Activated CD8-positive, alpha-beta memory T cell treated with anti-CD3 and anti-CD28 coated beads for 36 hours (primary cell): ENCODE data around the gene CALML4. TPM values are rescaled to one million over a fixed set of nuclear protein-coding genes. Genes with fewer than 3 reads are reported as not detected.
"Not testable (repeated sequence)": the region's sequence is repeated elsewhere in the genome, so short reads cannot be mapped to it uniquely, and the experiment has no call there.

ENCODE experiments used
- CTCF ChIA-PET: fragments of 350-600 bp; sonication (Branson Sonifier 250); formaldehyde crosslinking; loops from one replicate; lab custom pipeline; 2021; ENCODE audit warnings: antibody characterized with exemption; lab: Charles Lee
- POLR2A ChIA-PET: fragments of 350-600 bp; sonication (Branson Sonifier 250); formaldehyde crosslinking; loops from one replicate; lab custom pipeline; 2021; ENCODE audit warnings: antibody characterized with exemption; lab: Charles Lee
- total RNA-seq, 2 experiments: library from RNA; stranded (reverse); gene quantifications; one replicate each; pipeline ENCODE4 v1.2.3, GENCODE V29; 2021

The CALML4 gene
- total RNA-seq, 2 experiments from 2014 or later, result 7.5 to 8.0 TPM

DNA sequence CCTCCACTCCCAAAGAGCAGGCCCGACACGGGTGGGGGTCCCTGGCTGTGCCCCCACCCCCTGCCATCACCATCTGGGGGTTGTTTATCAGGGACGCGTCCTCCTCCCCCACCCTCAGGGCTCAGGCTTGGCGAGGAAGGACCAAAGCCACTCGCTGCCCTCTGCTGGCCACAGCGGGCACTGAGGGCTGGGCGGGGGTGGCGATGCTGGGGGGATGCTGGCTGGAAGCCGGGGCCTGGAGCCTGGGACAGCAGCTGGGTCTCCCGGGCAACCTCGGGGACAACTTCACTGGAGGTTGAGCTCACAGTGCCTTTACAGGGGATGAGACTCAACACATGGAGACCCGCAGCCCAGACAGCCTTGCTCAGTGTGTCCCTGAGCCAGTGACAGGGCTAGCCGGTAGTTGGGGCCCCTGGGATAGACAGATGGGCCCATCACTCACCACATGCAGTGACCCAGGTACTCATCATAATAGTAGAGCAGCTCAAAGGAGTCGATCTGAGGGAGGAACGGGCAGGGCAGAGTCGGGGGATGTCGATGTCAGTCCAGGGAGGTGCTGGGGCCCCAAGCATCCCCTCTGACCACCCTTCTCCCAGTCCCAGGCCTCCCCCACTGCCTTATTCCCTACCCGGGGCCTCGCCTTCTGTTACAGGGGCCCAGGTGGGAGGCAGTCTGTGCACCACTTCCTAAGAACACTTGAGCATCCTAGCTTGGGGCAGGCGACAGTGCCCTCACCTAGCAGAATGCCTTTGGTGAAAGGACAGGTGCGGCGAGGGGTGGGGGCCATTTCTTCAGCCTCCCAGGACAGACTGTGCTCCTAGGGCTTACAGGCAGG lies 5.9 kb upstream of the CALML4 start:
- POLR2A ChIA-PET, result interaction anchor here (0.6 kb wide), 1 partner anchor 29 kb away, joined by 3 read pairs; no protein-coding TSS in a partner anchor
- CTCF ChIA-PET, result interaction anchor here (0.8 to 1.6 kb wide), 2 partner anchors 212 to 348 kb away, joined by 3 to 5 read pairs; no protein-coding TSS in a partner anchor

DNA sequence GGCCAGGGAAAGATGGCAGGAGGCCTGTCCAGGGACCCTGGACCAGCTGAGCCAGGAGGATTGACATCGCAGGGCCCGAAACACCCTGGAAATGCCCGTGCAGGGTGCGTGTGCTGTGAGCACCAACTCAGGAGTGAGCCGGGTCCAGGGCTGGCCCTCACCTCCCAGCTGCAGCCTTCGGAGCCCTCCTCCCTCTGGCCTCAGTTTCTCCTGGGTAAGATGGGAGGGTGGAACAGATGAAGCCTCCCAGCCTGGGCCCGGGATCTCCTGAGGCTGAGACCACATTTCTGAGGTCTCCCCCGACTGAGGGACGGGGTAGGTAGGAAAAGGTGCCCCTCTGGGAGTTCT lies 5.3 kb upstream of the CALML4 start:
- CTCF ChIA-PET, result interaction anchor here (1.6 kb wide), 1 partner anchor 347 kb away, joined by 5 read pairs; no protein-coding TSS in a partner anchor
- POLR2A ChIA-PET, result interaction anchor here (0.6 kb wide), 1 partner anchor 29 kb away, joined by 3 read pairs; no protein-coding TSS in a partner anchor

DNA sequence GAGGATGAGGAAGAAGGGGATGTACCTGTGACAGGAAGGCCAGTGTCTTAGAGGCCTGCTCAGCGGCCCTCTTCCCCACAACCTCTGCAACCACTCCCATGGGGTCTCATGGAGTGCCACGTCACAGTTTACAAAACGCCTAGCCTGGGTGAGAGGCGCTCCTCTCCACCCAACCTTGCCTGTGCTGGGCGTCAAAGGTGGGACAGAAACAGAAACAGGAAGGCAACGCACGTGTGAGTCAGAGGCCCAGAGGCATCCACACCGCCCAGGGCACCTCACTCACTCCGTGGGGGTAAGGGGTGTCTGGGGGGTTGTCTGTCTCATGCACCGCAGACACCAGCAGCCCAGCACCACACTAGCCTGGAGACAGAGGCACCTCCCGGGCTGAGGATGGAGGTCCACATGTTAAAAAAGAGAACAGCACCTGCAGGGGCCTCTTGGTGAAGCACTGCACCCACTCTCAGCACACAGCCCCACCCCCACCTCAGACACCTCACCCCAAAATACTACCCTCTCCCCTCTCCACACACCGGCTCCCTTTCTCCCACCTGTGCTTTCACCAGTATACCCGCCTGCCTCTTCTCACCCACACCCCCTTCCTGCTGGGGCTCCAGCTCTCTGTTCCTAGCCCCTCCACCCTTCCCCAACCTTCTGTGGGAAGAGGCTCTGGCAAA lies 4.7 kb upstream of the CALML4 start:
- CTCF ChIA-PET, result no interaction called here
- POLR2A ChIA-PET, result interaction anchor here (0.6 kb wide), 1 partner anchor 30 kb away, joined by 3 read pairs; no protein-coding TSS in a partner anchor

DNA sequence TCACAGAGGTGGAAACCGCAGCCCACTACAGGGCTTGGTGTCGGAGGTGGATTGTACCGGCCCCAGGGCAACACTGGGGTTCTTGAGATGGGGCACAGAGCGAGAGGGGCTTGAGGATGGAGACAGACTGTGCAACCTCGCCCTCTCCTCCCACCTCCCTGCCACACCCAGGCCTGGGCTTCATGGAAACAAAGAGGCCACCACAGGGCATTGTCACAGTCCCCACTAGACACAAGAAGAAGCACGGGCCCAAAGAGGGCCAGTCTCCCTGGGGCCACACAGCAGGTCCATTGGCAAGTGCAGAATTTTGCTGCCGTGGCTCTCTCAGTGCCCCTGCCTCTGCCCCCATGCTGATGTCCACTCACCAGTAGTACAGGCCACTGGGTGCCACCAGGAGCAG lies 4.1 kb upstream of the CALML4 start:
- POLR2A ChIA-PET, result no interaction called here

DNA sequence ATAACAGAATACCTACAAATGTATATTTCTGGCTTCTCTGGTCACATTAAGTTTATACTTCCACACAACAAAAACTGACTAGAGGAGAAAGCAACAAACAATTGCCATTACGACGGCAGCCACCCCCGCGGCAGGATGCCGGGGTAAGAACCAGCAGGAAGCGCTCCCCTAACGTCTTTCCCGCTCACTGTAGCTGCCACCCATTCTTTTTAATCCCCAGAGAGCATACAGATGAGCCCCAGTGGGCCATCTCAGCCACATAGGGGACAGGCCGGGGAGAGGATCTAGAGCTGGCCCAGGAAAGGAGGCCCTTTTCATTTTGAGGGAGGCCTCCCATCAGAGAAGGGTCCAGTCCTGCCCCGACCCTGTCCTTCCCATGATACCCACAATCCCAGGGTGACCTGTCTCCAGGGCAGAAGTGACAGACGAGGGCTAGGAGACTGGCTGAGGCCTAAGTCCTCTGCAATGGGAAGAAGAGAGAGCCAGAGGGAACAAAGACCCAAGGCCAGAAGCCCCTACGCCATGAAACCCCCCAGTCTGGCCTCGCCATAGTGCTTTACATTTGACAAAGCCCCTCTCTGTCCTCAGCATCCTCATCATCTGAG lies 3.6 kb upstream of the CALML4 start:
- CTCF ChIA-PET, result no interaction called here
- POLR2A ChIA-PET, result no interaction called here

More for the DNA sequence above, 4.1 kb upstream of the CALML4 start:
- CTCF ChIA-PET, result no interaction called here

DNA sequence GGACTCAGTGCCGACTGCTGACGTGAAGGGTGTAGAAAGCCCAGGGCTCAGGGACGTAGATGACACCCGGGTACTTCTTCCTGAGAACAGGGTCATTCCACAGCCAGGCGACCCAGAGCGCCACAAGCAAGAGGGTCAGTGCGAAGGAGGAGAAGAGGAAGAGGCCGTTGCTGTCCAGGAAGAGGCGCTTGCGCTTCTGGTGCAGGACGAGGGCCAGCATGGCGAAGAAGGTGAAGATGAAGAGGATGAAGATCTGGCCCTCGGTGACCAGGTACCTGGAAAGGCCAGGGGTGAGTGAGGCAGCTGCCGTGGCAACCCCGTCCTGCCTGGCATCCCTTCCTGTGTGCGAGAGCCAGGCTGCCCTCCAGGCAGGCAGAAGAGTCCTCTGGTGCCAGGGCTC lies 3.0 kb upstream of the CALML4 start:
- ChIA-PET CTCF (no interaction called here), POLR2A (no interaction called here)

DNA sequence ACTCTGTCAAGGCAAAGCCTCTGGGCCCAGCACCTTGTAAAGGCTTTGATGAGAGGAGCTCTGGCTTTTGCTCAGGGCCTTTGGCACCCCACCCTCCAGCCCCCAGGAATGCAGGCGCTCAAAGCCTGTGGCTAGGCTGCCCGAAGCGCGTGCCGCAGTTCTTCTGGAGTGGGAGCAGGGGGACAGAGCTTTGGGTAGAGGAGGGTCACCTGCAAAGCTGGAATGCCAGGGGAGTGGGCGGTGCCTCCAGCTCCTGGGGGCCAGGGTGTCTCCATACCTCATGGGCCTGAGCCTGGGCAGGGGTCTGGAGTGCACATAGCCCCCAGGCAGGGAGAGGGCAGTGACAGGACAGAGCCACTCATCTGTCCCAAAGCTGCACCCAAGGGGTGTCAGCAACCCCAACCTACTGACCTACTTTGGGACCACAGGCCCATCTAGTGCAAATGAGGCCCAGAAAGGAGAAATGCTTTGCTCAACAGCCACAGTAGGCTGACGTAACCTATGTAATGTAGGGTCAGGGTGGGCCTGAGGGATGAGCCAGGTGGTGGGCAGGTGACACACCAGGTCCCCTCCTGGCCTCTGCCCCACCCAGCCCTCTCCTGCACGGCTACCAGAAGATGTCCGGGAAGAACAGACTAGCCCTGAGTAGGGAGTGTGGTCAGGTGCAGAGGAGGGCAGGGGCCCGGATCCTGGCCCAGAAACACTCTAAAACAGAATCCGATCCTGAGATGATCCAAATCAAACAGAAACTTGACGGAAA lies 2.2 kb upstream of the CALML4 start:
- POLR2A ChIA-PET, result interaction anchor here (0.8 kb wide), 1 partner anchor 11 kb away, joined by 3 read pairs; no protein-coding TSS in a partner anchor

DNA sequence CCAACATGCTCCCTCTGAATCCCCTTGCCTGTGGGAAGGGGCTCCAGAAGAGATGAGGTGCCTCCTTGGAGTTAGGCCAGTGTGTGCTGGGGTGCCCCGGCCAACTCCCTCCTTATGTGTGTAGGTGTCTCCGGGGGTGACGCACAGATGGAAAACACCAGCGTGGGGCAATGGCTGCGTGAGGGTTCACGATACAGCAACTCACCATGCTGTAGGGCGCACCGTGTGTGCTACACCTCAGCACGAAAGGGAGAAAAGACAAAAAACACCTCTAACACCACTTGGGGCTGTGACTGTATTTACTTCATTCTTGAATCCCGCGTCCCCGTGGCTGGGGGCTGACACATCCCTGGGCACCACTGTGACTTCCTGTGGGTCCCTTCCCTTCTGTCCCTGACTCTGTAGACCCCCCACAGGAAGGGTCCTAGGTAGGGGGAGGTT lies 1.6 kb upstream of the CALML4 start:
- POLR2A ChIA-PET, result interaction anchor here (0.8 kb wide), 1 partner anchor 10 kb away, joined by 3 read pairs; no protein-coding TSS in a partner anchor
- CTCF ChIA-PET, result no interaction called here

More for the DNA sequence above, 2.2 kb upstream of the CALML4 start:
- CTCF ChIA-PET, result no interaction called here

DNA sequence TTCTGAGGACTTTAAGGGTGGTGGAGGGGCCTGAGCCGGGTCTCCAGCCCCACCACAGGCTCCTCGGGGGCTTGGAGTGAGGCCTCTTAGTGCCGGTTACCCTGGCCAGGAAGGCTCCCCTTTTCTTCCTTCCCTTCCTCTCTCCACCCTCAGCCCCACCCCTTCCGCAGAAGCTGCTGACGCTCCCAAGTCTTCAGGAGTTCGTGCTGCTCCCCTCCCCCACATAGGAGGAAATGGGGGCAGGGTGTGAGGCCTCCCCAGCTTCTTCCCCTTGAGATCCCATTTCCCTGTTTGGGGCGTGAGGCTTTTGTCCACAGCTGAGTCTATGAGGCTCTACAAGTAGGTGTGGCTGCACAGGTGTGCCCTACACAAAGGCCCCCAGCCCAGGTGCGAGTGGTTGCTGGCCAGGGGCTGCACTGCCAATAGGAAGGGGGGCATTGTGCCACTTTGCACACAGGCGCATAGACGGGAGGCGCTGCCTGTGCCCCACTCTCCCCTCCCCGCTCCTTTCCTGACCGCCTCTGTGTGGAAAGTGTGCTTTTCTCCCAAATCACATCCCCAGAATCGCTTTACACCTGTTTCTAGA lies 915 bp upstream of the CALML4 start:
- ChIA-PET CTCF (no interaction called here), POLR2A (no interaction called here)

DNA sequence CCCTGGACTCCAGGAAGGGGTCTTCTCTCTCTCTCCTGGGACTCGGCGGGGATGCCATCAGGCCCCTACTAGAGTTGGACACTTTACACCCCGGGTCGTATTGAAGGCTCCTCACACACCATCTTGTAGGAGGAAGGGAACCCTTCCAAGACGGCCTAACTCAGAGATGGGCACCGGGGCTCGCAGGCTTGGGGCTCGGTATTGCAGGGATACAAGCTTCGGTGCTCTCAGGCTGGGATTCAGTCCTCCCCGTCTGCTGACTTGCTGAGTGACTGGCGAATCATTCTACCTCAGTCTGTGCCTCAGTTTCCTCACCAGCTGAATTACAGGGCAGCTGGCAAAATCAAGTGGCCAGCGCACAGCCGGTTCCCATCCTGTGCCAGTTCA lies 419 bp upstream of the CALML4 start:
- POLR2A ChIA-PET, result no interaction called here

DNA sequence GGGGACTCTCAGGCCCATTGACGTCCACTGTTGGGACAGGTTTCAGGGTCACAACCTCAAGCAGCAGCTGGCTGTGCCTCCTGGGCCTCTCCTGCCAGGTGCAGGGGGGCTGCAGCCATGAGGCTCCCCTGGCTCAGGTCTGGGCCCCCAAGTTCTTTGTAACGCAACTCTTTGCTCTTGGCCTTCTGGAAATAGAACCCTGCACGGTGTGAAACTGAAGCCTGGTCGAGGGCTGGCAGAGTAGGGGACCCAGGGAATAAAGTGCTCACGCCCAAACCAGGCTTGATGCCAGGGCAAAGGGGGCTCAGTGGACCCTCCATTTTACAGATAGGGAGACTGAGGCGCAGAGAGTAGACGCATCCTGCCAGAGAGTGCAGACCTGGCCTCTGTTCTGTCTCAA lies 771 bp downstream of the CALML4 start:
- ChIA-PET POLR2A (no interaction called here), CTCF (no interaction called here)

More for the DNA sequence above, 419 bp upstream of the CALML4 start:
- CTCF ChIA-PET, result no interaction called here

DNA sequence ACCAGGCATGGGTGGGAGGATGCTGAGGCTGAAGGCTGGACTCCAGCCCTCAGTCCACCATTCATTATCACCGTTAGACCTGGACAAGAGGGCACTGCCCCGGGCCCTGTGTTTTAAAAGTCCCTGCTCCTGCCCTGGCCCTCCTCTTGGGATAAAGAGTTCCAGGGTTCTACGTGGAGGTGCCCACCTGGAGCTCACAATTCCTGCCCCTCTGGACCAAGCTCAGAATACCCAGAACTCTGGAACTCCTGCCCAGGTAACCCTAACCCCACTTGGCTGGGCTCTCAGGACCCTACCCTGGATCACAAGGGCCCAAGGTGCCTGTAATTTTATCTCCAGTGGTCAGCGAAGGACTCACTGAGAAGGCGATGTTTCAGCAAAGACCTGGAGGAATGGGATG lies 1.2 kb downstream of the CALML4 start:
- CTCF ChIA-PET, result no interaction called here

DNA sequence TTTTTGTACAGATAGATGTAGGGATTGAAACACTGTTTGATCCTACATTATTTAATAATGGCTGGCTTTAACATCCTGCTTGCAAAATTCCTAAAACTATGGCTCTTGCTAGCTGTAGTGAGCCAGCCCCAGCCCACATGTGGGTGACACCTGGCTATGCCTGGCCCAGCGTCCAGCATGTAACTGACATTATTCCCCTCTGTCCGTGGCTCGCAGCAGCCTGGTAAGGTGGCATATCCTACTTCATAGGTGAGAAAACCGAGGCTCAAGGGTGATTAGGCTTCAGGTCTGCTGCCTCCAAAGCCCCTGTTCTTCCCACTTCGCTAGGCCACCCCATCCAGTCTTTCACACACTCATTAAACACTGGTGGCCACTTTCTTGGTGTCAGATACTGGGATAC lies 1.6 kb downstream of the CALML4 start:
- ChIA-PET CTCF (no interaction called here), POLR2A (no interaction called here)

More for the DNA sequence above, 1.2 kb downstream of the CALML4 start:
- POLR2A ChIA-PET, result no interaction called here

DNA sequence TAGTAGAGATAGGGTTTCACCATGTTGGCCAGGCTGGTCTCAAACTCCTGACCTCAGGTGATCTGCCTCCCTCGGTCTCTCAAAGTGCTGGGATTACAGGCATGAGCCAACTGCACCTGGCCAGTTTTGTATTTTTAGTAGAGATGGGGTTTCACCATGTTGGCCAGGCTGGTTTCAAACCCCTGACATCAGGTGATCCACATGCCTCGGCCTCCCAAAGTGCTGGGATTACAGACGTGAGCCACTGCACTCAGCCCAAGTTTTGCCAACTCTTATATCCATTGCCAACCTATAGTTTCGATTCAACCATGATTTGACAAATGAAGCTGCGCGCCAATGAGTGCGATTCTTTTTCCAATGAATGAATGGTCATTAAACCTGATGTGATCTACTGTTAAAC lies 2.1 kb downstream of the CALML4 start:
- CTCF ChIA-PET, POLR2A ChIA-PET: not testable (repeated sequence)

DNA sequence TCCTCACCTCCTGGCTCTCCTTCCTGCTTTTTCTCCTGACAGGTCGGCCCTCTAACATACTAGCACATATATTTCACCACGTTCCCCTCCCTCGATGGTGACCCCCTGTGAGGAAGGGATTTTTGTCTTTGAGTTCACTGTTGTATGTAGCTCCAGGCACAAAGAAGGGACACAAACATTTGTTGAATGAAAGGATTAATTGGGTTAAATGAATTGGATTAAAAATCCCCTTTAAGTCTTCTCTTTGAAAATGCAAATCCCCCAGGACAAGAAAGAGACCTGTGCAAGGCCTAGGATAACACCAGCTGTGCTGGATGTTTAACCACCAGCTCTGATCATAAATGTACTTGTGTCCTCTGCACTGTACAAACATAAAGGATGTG lies 3.3 kb downstream of the CALML4 start:
- POLR2A ChIA-PET, result no interaction called here
- CTCF ChIA-PET, result no interaction called here

DNA sequence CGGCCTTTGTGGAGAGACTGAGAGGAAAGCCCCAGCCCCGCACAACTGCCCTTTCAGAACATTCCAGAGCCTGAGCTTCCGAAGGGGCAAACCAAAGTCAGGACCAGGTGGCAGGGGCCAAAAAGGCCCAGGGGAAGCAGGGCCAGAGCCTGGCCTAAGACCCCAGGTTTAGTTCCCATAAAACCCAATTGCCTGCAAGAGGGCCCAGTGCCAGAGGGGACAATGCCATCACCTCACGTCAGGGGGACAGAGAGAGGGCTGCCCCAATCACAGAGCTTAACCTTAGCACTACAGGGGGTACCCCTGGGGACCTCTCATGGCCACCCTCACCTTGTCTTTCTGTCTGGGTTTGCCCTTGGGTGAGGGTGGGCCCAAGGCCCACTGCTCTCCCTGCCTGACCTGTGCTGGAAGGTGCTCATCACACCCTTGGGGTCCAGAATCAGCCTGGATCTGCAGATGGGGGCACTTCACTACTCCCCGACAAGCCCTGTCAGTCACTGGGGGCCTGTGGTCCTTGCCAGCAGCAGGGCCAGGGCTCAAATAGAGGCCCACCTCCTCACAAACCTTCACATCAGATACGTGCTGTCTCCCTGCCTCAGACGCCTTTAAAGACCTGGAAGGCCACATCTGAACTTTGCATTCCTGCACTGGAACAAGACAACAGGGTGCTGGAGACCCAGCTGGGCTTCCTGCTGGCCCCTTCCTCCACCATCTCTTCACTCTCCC lies 3.8 kb downstream of the CALML4 start:
- CTCF ChIA-PET, result no interaction called here
- POLR2A ChIA-PET, result no interaction called here

DNA sequence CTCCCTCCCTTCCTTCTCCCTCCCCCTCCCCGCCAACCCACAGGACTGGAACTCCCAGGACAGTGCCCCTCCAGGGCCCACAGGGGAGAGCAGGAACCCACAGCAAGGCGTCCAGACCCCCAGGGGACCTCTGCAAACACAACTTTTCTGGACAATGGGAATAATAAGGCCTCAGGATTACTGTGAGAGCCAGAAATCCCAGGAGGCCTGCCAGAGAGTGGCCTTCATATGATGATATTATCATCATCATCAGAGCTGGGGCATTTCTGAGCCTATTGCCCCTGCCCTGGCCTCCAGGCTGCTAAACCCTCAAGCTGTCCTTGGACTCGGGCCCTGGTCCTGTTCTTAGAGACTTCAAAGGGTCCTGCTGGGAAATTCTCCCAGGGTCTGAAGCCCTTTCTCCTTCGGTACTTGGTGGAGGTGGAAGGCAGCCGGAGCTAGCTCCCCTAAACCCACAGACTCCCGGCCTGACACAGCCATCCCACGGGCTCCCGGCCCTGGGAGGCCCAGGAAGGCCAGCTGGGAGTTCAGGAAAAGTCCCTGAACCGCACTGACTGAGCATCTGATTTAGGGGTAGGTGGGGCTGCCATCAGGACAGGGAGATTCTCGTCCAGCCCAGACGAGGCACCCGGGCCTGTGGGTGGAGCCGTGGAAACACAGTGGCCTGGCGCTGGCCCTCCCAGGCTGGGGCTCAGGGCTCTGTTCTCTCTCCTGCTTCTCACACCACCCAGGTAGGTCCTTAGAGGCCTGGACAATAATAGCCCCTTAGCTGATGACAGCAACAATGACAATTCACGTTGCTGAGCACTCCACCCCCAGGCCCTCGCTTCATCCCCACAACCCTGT lies 4.9 kb downstream of the CALML4 start:
- CTCF ChIA-PET, result interaction anchor here (0.5 kb wide), 1 partner anchor 27 kb away, joined by 3 read pairs; no protein-coding TSS in a partner anchor

More for the DNA sequence above, 4.9 kb downstream of the CALML4 start:
- POLR2A ChIA-PET, result no interaction called here
